Measurements from ENCODE around the gene SORBS1.

SORBS1 gene

DNA sequence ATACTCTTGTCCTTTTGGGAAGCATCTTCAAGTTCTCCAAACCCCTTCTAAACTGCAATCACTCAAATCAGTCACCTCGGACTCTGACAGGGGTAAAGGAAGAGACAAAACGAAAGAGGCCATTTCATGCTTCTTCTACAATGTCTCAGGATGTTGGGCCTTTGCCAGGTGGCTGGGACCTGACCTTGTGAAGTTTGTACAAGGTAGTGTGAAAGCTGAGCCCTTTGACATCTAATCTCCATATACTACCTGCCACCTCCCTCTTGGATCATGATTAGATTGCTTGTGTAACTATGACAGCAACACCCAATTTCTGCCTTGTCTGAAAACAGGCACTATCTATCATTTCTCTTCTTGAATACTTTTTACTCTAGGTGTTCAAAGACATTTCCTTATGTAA lies 235.3 kb downstream of the SORBS1 start:
- Histone ChIP-seq H3K27ac (ENCODE audit: low read depth, low read length) (no peak overlapping the region), H2AFZ (ENCODE audit: low read depth, low read length, severe bottlenecking) (no peak overlapping the region), H3K27me3 (ENCODE audit: low read length) (no peaks in the 10 kb centered on the region), H3K79me2 (ENCODE audit: insufficient read depth, low read length) (no peaks in the 10 kb centered on the region), H3F3A (ENCODE audit: insufficient read depth) (no peaks in the 10 kb centered on the region), H3K9me2 (replicated peaks; ENCODE audit: insufficient read depth, low read length) (no peaks in the 10 kb centered on the region), H3K4me2 (ENCODE audit: low read depth, low read length, poor library complexity, severe bottlenecking) (no peak overlapping the region), H3K9me3 (ENCODE audit: insufficient read depth, low read length) (no peaks in the 10 kb centered on the region), H4K20me1 (ENCODE audit: low read depth, low read length) (no peaks in the 10 kb centered on the region), H3K4me3 (ENCODE audit: insufficient read depth, low read length, poor library complexity, severe bottlenecking) (no peak overlapping the region), H3K36me3 (ENCODE audit: low read length) (no peaks in the 10 kb centered on the region), H3K9ac (ENCODE audit: low read length) (no peak overlapping the region)
- TF ChIP-seq EZH2phosphoT487 (conservative IDR thresholded peaks at IDR 0.05; ENCODE audit: low read length), result no peak
- TF ChIP-seq, protein P1, sequence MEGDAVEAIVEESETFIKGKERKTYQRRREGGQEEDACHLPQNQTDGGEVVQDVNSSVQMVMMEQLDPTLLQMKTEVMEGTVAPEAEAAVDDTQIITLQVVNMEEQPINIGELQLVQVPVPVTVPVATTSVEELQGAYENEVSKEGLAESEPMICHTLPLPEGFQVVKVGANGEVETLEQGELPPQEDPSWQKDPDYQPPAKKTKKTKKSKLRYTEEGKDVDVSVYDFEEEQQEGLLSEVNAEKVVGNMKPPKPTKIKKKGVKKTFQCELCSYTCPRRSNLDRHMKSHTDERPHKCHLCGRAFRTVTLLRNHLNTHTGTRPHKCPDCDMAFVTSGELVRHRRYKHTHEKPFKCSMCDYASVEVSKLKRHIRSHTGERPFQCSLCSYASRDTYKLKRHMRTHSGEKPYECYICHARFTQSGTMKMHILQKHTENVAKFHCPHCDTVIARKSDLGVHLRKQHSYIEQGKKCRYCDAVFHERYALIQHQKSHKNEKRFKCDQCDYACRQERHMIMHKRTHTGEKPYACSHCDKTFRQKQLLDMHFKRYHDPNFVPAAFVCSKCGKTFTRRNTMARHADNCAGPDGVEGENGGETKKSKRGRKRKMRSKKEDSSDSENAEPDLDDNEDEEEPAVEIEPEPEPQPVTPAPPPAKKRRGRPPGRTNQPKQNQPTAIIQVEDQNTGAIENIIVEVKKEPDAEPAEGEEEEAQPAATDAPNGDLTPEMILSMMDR (IDR thresholded peaks at IDR 0.05; ENCODE audit: insufficient read depth, low read length, poor library complexity, severe bottlenecking), result no peak

DNA sequence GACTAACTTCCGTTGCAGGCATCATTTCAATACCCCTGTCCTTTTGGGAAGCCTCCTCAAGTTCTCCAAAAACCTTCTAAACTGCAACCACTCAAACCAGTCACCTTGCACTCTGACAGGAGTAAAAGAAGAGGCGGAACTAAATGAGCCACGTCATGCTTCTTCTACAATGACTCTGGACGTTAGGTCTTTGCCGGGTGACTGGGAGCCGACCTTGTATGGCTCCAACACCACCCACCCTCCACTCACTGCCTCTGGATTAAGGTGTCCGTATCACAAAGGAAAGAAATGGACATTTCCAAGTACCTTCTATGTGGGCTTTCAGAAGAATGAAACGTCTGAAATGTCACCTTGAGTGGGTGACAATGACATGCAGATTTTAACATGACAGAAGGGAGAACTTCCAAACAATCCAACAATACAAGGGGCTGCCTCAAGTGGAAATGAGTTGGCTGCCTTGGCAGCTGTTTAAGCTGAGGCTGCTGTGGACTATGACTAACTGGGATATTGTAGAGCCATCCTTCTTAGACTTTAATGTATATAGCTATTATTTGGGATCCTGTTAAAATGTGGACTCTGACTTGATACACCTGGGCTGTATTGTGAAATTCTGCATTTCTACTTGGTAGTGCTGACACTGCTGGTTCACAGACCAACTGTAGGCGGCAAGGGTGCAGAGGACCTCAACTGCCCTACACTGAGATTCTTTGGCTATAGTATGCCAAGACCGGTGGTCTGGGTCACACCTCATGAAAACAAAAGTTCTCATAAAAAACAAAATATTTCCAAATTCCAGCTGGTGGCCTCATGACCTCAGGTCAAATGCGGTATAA lies 236.5 kb downstream of the SORBS1 start:
- Histone ChIP-seq H3K27ac (ENCODE audit: low read depth, low read length) (no peak overlapping the region), H3F3A (ENCODE audit: insufficient read depth) (no peaks in the 10 kb centered on the region), H4K20me1 (ENCODE audit: low read depth, low read length) (no peaks in the 10 kb centered on the region), H3K4me2 (ENCODE audit: low read depth, low read length, poor library complexity, severe bottlenecking) (no peak overlapping the region), H3K27me3 (ENCODE audit: low read length) (no peaks in the 10 kb centered on the region), H3K9me3 (ENCODE audit: insufficient read depth, low read length) (no peaks in the 10 kb centered on the region), H3K4me3 (ENCODE audit: insufficient read depth, low read length, poor library complexity, severe bottlenecking) (no peak overlapping the region), H2AFZ (ENCODE audit: low read depth, low read length, severe bottlenecking) (no peak overlapping the region), H3K79me2 (ENCODE audit: insufficient read depth, low read length) (no peaks in the 10 kb centered on the region), H3K9me2 (replicated peaks; ENCODE audit: insufficient read depth, low read length) (no peaks in the 10 kb centered on the region), H3K9ac (ENCODE audit: low read length) (no peak overlapping the region), H3K36me3 (ENCODE audit: low read length) (no peaks in the 10 kb centered on the region)
- TF ChIP-seq, protein P1 (IDR thresholded peaks at IDR 0.05; ENCODE audit: insufficient read depth, low read length, poor library complexity, severe bottlenecking), result no peak
- no peak for TF ChIP-seq EZH2phosphoT487 (conservative IDR thresholded peaks at IDR 0.05; ENCODE audit: low read length)

DNA sequence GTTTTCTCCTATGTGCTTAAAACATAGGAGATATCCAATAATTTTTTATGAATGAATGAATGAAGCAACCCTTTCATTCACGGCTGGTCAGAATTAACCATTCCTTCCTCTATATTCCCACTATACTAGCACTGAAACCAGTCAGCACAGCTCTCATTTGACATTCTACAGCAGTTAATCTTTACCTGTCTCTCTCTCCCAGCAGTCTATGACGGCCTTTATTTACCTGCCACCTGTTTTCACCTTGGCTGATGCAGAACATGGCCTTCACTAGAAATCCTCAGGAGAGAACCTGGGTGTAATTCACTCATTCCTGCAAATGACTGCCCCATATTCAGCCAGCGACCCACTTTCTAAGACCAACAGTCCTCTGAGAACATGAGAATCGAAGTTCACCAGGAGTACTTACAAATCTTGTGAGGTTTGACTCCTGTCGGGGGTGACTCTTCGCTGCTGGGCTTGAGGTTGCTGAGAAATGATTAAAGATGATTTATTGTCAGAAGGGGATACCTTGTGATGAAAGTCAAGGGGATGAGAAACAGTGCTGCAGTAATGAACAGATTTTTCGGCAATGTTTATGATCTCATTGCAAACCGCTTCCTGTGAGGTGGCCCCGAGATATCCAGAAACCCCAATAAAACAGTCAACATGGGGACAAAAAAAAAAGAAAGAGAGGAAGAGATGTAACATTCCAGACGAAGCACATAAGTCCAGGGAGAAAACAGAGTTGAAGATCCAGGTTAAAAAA lies 239.4 kb downstream of the SORBS1 start:
- no peak for TF ChIP-seq EZH2phosphoT487 (conservative IDR thresholded peaks at IDR 0.05; ENCODE audit: low read length)
- TF ChIP-seq, protein P1 (IDR thresholded peaks at IDR 0.05; ENCODE audit: insufficient read depth, low read length, poor library complexity, severe bottlenecking), result no peak
- no peak overlapping the region for H3K4me3 ChIP-seq (ENCODE audit: insufficient read depth, low read length, poor library complexity, severe bottlenecking)
- H3K36me3 ChIP-seq (ENCODE audit: low read length), result no peaks in the 10 kb centered on the region
- H3K9me3 ChIP-seq (ENCODE audit: insufficient read depth, low read length), result no peaks in the 10 kb centered on the region
- H3K27me3 ChIP-seq (ENCODE audit: low read length), result no peaks in the 10 kb centered on the region
- no peak overlapping the region for H3K4me2 ChIP-seq (ENCODE audit: low read depth, low read length, poor library complexity, severe bottlenecking)
- no peak overlapping the region for H3K27ac ChIP-seq (ENCODE audit: low read depth, low read length)
- H3K9me2 ChIP-seq (replicated peaks; ENCODE audit: insufficient read depth, low read length), result no peaks in the 10 kb centered on the region
- no peaks in the 10 kb centered on the region for H3F3A ChIP-seq (ENCODE audit: insufficient read depth)
- H4K20me1 ChIP-seq (ENCODE audit: low read depth, low read length), result no peaks in the 10 kb centered on the region
- H3K79me2 ChIP-seq (ENCODE audit: insufficient read depth, low read length), result no peaks in the 10 kb centered on the region
- no peak overlapping the region for H3K9ac ChIP-seq (ENCODE audit: low read length)
- no peak overlapping the region for H2AFZ ChIP-seq (ENCODE audit: low read depth, low read length, severe bottlenecking)

All from SU-DHL-6 (cell line).